ENCODE data around the gene KCP. TPM values are rescaled to one million over a fixed set of nuclear protein-coding genes. Genes with fewer than 3 reads are reported as not detected.

KCP gene
- total and polyA plus RNA-seq, 10 of the 15 experiments (the other 5 are each of a cell fraction or from before 2014, with no cell fraction given), result 0.05 to 7.8 (median 2.5) TPM

DNA sequence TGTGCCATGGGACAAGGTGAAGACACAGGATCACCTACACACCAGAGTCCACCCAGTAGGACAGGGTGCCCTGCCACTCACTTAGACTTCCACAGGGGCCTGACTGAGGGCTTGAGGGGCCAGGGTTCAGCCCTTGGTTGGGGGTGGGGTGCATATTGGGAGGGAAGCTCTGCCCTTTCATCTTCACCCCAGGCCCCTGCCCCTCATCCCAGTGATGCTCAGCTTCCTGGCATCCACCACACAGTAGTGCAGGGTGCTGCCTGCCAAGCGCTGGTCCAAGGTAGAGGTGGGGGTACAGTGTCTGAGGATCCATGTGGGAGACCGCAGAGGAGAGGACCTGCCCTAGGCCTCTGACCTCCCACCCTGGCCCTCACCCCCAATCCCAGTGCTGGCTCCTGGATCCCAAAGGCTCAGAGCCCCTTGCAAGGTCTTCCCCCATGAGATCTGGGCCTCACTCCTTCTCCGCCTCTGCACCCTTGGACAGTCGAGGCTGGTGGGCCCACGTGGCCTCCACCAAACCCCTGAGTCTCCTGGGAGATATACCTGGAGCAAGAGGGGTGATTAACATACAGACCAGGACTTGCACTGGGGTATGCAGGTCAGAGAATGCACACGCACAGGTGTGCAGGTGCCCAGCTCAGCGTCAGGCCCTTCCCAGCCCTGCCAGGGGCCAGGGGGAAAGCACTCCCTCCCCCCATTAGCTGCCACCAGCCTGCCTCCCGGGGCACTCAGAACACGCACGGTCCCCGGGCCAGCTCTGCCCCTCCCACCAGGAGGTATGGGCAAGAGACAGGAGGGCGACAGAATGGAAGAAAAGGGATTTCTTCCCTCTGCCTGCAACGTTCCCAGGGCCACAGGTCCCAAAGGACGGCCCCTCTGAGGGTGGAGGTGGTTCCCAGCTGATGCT, 18.6 kb upstream of the KCP start:
- 72% methylated on average over 14 of the region's 14 CpGs for WGBS (ENCODE audit: insufficient coverage, insufficient replicate concordance, low lambda C conversion rate, missing lambda C conversion rate)
- ChIA-PET POLR2A (interaction anchor here (1.0 kb wide), 1 partner anchor 15 kb away, joined by 5 read pairs; no protein-coding TSS in a partner anchor), RAD21 (ENCODE audit: unreplicated experiment) (no interaction called here), SMC1A (ENCODE audit: uncharacterized antibody, unreplicated experiment) (interaction anchor here (1.0 kb wide), 1 partner anchor 135 kb away, joined by 3 read pairs; no protein-coding TSS in a partner anchor), CTCF (interaction anchor here (1.1 to 1.9 kb wide), 2 partner anchors 46 to 162 kb away, joined by 3 to 5 read pairs; no protein-coding TSS in a partner anchor)
- no peak overlapping the region for H3K4me2 ChIP-seq (ENCODE audit: control insufficient read depth, insufficient read depth)
- H3K4me3 ChIP-seq, result no peak overlapping the region
- BruUV-seq (replicated peaks), result no TSS peak
- H3K27me3 ChIP-seq (replicated peaks in 1 of 2; ENCODE audit: control insufficient read depth in 2 of 2, insufficient read depth in 2 of 2, low read length in 1 of 2), result no peaks in the 10 kb centered on the region
- FAIRE-seq (no peak), DNase-seq (ENCODE audit: low read depth, low spot score) (no peak), ATAC-seq (no peak)
- TF ChIP-seq YY1 (IDR thresholded peaks at IDR 0.05; ENCODE audit: low read depth, low read length) (no peak), IKZF1 (conservative IDR thresholded peaks at IDR 0.05) (no peak), CBX5 (IDR thresholded peaks at IDR 0.05; ENCODE audit: low read depth) (no peak), PAX5 (IDR thresholded peaks at IDR 0.05; ENCODE audit: borderline replicate concordance, low read depth, low read length) (no peak), SIX5 (IDR thresholded peaks at IDR 0.05; ENCODE audit: low read depth, low read length, severe bottlenecking) (no peak), ZNF24 (IDR thresholded peaks at IDR 0.05) (no peak)
- TF ChIP-seq, protein P1, sequence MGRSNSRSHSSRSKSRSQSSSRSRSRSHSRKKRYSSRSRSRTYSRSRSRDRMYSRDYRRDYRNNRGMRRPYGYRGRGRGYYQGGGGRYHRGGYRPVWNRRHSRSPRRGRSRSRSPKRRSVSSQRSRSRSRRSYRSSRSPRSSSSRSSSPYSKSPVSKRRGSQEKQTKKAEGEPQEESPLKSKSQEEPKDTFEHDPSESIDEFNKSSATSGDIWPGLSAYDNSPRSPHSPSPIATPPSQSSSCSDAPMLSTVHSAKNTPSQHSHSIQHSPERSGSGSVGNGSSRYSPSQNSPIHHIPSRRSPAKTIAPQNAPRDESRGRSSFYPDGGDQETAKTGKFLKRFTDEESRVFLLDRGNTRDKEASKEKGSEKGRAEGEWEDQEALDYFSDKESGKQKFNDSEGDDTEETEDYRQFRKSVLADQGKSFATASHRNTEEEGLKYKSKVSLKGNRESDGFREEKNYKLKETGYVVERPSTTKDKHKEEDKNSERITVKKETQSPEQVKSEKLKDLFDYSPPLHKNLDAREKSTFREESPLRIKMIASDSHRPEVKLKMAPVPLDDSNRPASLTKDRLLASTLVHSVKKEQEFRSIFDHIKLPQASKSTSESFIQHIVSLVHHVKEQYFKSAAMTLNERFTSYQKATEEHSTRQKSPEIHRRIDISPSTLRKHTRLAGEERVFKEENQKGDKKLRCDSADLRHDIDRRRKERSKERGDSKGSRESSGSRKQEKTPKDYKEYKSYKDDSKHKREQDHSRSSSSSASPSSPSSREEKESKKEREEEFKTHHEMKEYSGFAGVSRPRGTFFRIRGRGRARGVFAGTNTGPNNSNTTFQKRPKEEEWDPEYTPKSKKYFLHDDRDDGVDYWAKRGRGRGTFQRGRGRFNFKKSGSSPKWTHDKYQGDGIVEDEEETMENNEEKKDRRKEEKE (IDR thresholded peaks at IDR 0.05), result no peak
- TF ChIP-seq, protein P2, sequence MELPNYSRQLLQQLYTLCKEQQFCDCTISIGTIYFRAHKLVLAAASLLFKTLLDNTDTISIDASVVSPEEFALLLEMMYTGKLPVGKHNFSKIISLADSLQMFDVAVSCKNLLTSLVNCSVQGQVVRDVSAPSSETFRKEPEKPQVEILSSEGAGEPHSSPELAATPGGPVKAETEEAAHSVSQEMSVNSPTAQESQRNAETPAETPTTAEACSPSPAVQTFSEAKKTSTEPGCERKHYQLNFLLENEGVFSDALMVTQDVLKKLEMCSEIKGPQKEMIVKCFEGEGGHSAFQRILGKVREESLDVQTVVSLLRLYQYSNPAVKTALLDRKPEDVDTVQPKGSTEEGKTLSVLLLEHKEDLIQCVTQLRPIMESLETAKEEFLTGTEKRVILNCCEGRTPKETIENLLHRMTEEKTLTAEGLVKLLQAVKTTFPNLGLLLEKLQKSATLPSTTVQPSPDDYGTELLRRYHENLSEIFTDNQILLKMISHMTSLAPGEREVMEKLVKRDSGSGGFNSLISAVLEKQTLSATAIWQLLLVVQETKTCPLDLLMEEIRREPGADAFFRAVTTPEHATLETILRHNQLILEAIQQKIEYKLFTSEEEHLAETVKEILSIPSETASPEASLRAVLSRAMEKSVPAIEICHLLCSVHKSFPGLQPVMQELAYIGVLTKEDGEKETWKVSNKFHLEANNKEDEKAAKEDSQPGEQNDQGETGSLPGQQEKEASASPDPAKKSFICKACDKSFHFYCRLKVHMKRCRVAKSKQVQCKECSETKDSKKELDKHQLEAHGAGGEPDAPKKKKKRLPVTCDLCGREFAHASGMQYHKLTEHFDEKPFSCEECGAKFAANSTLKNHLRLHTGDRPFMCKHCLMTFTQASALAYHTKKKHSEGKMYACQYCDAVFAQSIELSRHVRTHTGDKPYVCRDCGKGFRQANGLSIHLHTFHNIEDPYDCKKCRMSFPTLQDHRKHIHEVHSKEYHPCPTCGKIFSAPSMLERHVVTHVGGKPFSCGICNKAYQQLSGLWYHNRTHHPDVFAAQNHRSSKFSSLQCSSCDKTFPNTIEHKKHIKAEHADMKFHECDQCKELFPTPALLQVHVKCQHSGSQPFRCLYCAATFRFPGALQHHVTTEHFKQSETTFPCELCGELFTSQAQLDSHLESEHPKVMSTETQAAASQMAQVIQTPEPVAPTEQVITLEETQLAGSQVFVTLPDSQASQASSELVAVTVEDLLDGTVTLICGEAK (IDR thresholded peaks at IDR 0.05; ENCODE audit: borderline replicate concordance), result no peak
- H3K79me2 ChIP-seq (ENCODE audit: control insufficient read depth, insufficient read depth, low read length), result peaks cover 12% of the 10 kb centered on the region
- in situ Hi-C loops (cut with MboI) (no loop called here), intact Hi-C loops (cut with micrococcal nuclease; ENCODE audit: unreplicated experiment) (no loop called here)
- H3K27ac ChIP-seq (ENCODE audit: control insufficient read depth, insufficient read depth), result no peak overlapping the region
- H3K4me1 ChIP-seq (ENCODE audit: control insufficient read depth, insufficient read depth, low read length), result peaks cover 17% of the 10 kb centered on the region
- no peaks in the 10 kb centered on the region for H4K20me1 ChIP-seq (ENCODE audit: control insufficient read depth, insufficient read depth)
- H3K9me3 ChIP-seq (replicated peaks; ENCODE audit: control insufficient read depth, insufficient read depth, low read length), result no peaks in the 10 kb centered on the region
- no peak overlapping the region for H3K9ac ChIP-seq (ENCODE audit: control insufficient read depth, insufficient read depth, low read length)
- H3K36me3 ChIP-seq (ENCODE audit: control insufficient read depth in 2 of 2, insufficient read depth in 2 of 2, low read length in 1 of 2), result no peaks in the 10 kb centered on the region
- no peak overlapping the region for H2AFZ ChIP-seq (ENCODE audit: control insufficient read depth, low read depth, low read length)

Data from GM12878 (cell line).